Smooth muscle cell (in vitro differentiated cells): ENCODE measurements around the gene SMAD6. TPM values are rescaled to one million over a fixed set of nuclear protein-coding genes. Genes with fewer than 3 reads are reported as not detected.
A peak's percentile ranks its signal among the peaks of the same experiment; 100 is the strongest.

Source experiments
- DNase-seq: peaks from one replicate; lab custom pipeline; 2025; ENCODE audit not compliant: unreplicated experiment; lab: John Stamatoyannopoulos, UW
- H2AFZ ChIP-seq: fragments of 200-600 bp; sonication (generic); 2 replicates; pipeline ENCODE4 v1.6.0; 2016; ENCODE audit warnings: antibody characterized with exemption, low read depth, mild to moderate bottlenecking
- H3F3A ChIP-seq: fragments of 200-600 bp; sonication (generic); 2 replicates; pipeline ENCODE4 v1.6.0; 2017; ENCODE audit warnings: antibody characterized with exemption, low read depth
- H3K27ac ChIP-seq: fragments of 200-600 bp; sonication (generic); 2 replicates; pipeline ENCODE4 v1.5.1; 2016; ENCODE audit warnings: low read depth, mild to moderate bottlenecking
- H3K27me3 ChIP-seq: fragments of 200-600 bp; sonication (generic); 2 replicates; pipeline ENCODE4 v1.6.1; 2016; ENCODE audit warnings: low read depth, mild to moderate bottlenecking
- H3K36me3 ChIP-seq: fragments of 200-600 bp; sonication (generic); 2 replicates; pipeline ENCODE4 v1.5.1; 2016; ENCODE audit warnings: low read depth
- H3K4me1 ChIP-seq: fragments of 200-600 bp; sonication (generic); 2 replicates; pipeline ENCODE4 v1.5.1; 2016; ENCODE audit warnings: low read depth
- H3K4me2 ChIP-seq: fragments of 200-600 bp; sonication (generic); 2 replicates; pipeline ENCODE4 v1.6.0; 2016; ENCODE audit warnings: mild to moderate bottlenecking
- H3K4me3 ChIP-seq: fragments of 200-600 bp; sonication (generic); 2 replicates; pipeline ENCODE4 v1.5.1; 2016; ENCODE audit warnings: mild to moderate bottlenecking
- H3K79me2 ChIP-seq: fragments of 200-600 bp; sonication (generic); 2 replicates; pipeline ENCODE4 v1.6.0; 2016; ENCODE audit warnings: low read depth, mild to moderate bottlenecking
- H3K9ac ChIP-seq: fragments of 200-600 bp; sonication (generic); 2 replicates; pipeline ENCODE4 v1.6.0; 2016; ENCODE audit warnings: low read depth
- H3K9me3 ChIP-seq: fragments of 200-600 bp; sonication (generic); replicated peaks from 2 replicates; pipeline ENCODE4 v1.5.1; 2016; ENCODE audit warnings: low read depth
- H4K20me1 ChIP-seq: fragments of 200-600 bp; sonication (generic); 2 replicates; pipeline ENCODE4 v1.6.0; 2016; ENCODE audit warnings: low read depth
- WGBS: methylation state at CpG from one replicate; pipeline ENCODE4 v1.1.7; 2016; ENCODE audit warnings: low lambda C conversion rate; 5-methylcytosine and 5-hydroxymethylcytosine counted together
- polyA plus RNA-seq: library from polyadenylated mRNA; unstranded; fragments of >200 nt; fragmentation: Nextera tagmentation; extraction: Ambion mirVana; gene quantifications from 2 replicates; pipeline ENCODE4 v1.2.1, GENCODE V29; 2016
- total RNA-seq: library from RNA; depleted of rRNA; stranded (reverse); fragments of >200 nt; gene quantifications from 2 replicates; pipeline ENCODE4 v1.2.3, GENCODE V29; 2014
- TF ChIP-seq, protein P1 (sequence below): fragments of 200-600 bp; sonication (generic); IDR thresholded peaks from 2 replicates; pipeline ENCODE4 v1.5.1; 2017; ENCODE audit warnings: borderline replicate concordance, mild to moderate bottlenecking, antibody characterized with exemption; ENCODE audit not compliant: insufficient read depth, poor library complexity, severe bottlenecking

The SMAD6 gene
- total and polyA plus RNA-seq, 2 experiments from 2014 or later = 42.6 to 44.0 TPM

DNA sequence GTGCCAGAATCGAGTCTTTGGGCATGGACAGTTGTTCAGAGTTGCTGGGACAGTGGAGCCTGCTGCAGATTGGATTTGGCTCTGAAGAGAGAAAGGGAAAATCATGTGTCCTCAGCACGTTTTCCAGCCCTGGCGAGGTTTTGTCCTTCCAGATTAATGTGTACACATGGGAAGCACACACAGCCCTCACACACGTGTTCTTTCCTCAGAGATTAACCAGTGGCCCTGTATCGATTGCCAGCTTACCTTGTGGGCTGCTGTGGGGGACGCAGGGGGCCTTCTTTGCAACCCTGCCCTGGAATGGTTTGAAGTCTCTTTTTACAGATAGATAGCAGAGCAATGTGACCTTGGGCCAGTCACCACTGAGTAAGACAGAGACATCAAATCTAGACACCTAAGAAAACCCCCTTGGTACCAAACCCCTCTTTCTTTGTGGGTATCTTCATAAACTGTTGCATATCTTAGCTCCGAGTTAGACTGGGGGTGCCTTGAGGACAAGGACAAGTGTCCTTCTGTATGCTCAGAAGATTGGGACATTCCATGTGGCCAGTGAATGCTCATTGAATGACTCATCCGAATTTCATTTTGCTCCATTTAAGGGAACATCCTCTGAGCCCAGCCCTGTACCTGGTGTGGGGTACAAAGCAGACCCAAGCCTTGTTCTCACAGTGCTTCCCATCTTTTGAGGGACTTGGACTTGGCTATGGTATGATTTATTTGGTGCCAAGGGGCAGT, 48.0 kb downstream of the SMAD6 start:
- H3K4me1 ChIP-seq = peaks cover 40% of the 10 kb centered on the region
- no peaks in the 10 kb centered on the region for H3K9me3 ChIP-seq
- no peaks in the 10 kb centered on the region for H3K27me3 ChIP-seq
- no peak overlapping the region for H3K9ac ChIP-seq
- WGBS = 85% methylated on average over 8 of the region's 8 CpGs
- H2AFZ ChIP-seq = no peak overlapping the region
- H3K79me2 ChIP-seq = peaks cover 100% of the 10 kb centered on the region
- peaks cover 20% of the 10 kb centered on the region for H3F3A ChIP-seq
- TF ChIP-seq, protein P1, sequence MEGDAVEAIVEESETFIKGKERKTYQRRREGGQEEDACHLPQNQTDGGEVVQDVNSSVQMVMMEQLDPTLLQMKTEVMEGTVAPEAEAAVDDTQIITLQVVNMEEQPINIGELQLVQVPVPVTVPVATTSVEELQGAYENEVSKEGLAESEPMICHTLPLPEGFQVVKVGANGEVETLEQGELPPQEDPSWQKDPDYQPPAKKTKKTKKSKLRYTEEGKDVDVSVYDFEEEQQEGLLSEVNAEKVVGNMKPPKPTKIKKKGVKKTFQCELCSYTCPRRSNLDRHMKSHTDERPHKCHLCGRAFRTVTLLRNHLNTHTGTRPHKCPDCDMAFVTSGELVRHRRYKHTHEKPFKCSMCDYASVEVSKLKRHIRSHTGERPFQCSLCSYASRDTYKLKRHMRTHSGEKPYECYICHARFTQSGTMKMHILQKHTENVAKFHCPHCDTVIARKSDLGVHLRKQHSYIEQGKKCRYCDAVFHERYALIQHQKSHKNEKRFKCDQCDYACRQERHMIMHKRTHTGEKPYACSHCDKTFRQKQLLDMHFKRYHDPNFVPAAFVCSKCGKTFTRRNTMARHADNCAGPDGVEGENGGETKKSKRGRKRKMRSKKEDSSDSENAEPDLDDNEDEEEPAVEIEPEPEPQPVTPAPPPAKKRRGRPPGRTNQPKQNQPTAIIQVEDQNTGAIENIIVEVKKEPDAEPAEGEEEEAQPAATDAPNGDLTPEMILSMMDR = no peak
- no peak overlapping the region for H3K4me2 ChIP-seq
- DNase-seq = no peak
- no peak overlapping the region for H3K4me3 ChIP-seq
- peak overlapping the region; percentile 25 for H3K27ac ChIP-seq
- peaks cover 4% of the 10 kb centered on the region for H3K36me3 ChIP-seq
- peaks cover 100% of the 10 kb centered on the region for H4K20me1 ChIP-seq

DNA sequence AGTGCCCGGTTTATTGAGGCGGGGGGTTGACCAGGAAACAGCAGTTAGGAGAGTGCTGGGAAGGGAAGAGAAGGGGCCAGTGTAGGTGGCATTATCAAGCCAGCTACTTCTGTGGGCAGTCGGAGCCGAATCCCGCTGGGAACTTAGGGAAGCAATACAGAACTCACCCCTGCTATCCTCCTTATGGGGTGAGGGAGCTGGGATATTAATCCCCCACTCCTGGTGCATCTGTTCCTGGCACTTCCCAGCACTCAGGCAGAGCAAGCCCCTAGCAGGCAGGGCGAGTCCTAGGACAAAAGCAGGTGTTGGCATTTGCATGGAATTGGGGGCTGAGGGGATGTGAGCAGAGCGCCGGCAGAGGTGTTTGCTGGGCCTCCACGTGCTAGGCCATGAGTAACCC, 48.6 kb downstream of the SMAD6 start:
- H3K4me2 ChIP-seq = no peak overlapping the region
- H3K27me3 ChIP-seq = no peaks in the 10 kb centered on the region
- H4K20me1 ChIP-seq = peaks cover 100% of the 10 kb centered on the region
- WGBS = 61% methylated on average over 9 of the region's 9 CpGs
- H3K9ac ChIP-seq = no peak overlapping the region
- H2AFZ ChIP-seq = no peak overlapping the region
- no peak overlapping the region for H3K4me3 ChIP-seq
- no peak for DNase-seq
- TF ChIP-seq, protein P1 = no peak
- peaks cover 37% of the 10 kb centered on the region for H3K4me1 ChIP-seq
- H3K27ac ChIP-seq = no peak overlapping the region
- peaks cover 26% of the 10 kb centered on the region for H3F3A ChIP-seq
- peaks cover 7% of the 10 kb centered on the region for H3K36me3 ChIP-seq
- H3K9me3 ChIP-seq = no peaks in the 10 kb centered on the region
- peaks cover 100% of the 10 kb centered on the region for H3K79me2 ChIP-seq

DNA sequence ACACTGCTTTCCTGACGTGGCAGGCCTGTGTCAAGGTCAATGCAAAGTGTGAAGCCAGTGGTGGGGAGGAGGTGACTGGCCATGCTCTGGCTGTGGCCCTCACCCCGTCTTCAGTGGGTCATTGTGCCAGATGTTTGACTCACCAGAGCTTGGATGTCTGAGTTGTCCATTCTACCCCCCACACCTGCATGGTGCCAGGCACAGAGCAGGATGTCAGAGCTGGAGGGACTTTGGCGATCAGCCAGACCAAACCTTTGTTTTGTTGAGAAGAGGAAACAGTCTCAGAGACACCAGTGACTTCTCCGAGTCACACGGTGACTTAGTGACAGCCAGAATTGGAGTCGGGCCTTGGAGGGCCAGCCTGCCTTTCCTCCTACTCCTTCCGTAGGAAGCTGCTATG, 49.5 kb downstream of the SMAD6 start:
- Histone ChIP-seq H3K4me3 (no peak overlapping the region), H3K9ac (no peak overlapping the region), H3K4me2 (no peak overlapping the region), H2AFZ (no peak overlapping the region), H3K27me3 (no peaks in the 10 kb centered on the region), H3F3A (peaks cover 25% of the 10 kb centered on the region), H3K4me1 (peaks cover 33% of the 10 kb centered on the region), H3K27ac (no peak overlapping the region), H4K20me1 (peaks cover 100% of the 10 kb centered on the region), H3K9me3 (no peaks in the 10 kb centered on the region), H3K36me3 (peaks cover 7% of the 10 kb centered on the region), H3K79me2 (peaks cover 100% of the 10 kb centered on the region)
- TF ChIP-seq, protein P1 = no peak
- DNase-seq = no peak
- WGBS = 78% methylated on average over 7 of the region's 7 CpGs

DNA sequence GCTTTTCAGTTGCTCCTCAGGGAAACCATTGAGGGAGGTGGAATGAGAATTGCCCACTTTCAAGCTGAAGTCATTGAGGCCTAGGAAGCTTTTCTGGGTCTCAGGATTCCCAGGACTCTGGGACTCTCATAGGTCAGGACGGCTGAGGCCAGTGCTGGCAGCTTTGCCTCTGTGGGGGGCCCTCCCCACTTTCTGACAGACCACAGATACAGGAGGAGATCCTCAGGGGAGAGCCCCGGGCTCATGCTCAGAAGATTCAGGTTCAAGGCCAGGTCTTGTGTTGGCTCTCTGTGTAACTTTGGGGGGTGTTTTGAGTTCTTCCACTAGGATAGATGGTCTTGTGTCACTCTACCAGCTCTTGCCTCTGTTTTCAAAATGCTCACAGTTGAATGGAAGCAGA, 50.0 kb downstream of the SMAD6 start:
- H3F3A ChIP-seq = peaks cover 29% of the 10 kb centered on the region
- peaks cover 100% of the 10 kb centered on the region for H4K20me1 ChIP-seq
- peaks cover 100% of the 10 kb centered on the region for H3K79me2 ChIP-seq
- no peak overlapping the region for H3K4me3 ChIP-seq
- peaks cover 32% of the 10 kb centered on the region for H3K4me1 ChIP-seq
- TF ChIP-seq, protein P1 = no peak
- H2AFZ ChIP-seq = no peak overlapping the region
- no peak overlapping the region for H3K27ac ChIP-seq
- no peaks in the 10 kb centered on the region for H3K9me3 ChIP-seq
- DNase-seq = no peak
- H3K9ac ChIP-seq = no peak overlapping the region
- H3K4me2 ChIP-seq = no peak overlapping the region
- WGBS = 88% methylated on average over 2 of the region's 2 CpGs
- no peaks in the 10 kb centered on the region for H3K27me3 ChIP-seq
- peaks cover 7% of the 10 kb centered on the region for H3K36me3 ChIP-seq
